Stimulated activated CD4-positive, alpha-beta T cell treated with anti-CD3 and anti-CD28 coated beads, Interleukin-1b, Interleukin-23, amount 100 ng/mL, for 24 hours (primary cell): ENCODE results near the gene ECE2.

Source experiments
- DNase-seq, 4 experiments: peaks; one replicate each; pipeline ENCODE4 v3.0.0-alpha.2; 2020; ENCODE audit warnings: low read depth in 4 of 4, low spot score in 1 of 4

Gene ECE2

DNA sequence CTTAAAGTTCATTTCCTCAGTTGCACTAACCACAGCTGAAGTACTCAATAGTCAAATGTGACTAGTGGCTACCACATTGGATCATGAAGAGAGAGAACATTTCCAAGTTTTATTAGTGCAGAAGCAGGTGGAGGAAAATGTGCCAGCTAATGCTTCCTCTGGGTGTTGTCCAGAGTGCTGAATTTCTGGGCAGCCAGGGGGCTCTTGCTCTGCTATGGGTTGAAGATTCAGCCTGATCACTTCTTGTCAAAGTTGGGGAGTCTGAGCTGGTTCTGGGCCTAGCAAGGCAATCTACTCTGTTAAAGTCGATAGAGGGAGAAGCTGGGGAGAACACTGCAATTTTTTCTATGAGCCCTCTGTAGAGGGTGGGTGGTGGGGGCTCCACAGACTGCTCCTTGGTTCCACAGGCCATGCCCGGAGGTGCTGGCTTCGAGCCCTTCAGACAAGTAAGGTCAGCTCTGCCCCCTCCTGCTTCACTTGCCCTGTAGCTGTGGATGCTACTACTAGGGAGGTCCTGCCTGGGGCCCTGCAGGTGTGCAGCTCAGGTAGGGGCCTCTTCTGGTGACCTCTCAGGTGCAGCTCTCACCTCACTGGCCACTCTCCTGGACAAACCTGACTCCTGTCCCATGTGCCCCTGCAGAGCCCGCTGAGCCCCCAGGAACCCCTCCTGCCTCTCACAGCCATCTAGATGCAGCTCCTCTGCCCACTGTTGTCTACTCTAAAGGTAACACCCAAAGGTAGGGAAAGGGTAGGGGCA lies 35.3 kb upstream of the ECE2 start:
- no peak for DNase-seq

DNA sequence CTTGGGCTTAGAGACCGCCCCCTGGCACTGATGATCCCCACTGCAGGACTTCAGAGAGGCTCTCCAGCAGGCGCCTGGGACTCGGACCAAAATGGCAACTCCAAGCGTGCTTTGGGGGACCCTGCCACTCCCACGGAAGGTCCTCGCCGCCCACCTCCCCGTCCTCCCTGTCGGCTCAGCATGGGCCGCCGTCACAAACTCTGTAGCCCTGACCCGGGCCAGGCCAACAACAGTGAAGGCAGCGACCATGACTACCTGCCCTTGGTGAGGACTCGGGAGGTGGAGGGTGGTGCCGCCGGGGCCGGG lies 34.7 kb upstream of the ECE2 start:
- no peak for DNase-seq

- no peak for DNase-seq
Measured at GRCh38 chr3:184241447-184242296, 34.1 kb upstream of the ECE2 start.

GRCh38 chr3:184242297-184242685 lies 33.5 kb upstream of the ECE2 start:
- DNase-seq = no peak

GRCh38 chr3:184248454-184249411 lies 27.1 kb upstream of the ECE2 start, which contains the start of gene ALG3:
Gene ALG3, minus strand, starts transcription at chr3:184248962. Its CDS starts 22 bp downstream, at chr3:184248940.
- DNase-seq = peak; percentile 73 to 83 (median 82)

DNA sequence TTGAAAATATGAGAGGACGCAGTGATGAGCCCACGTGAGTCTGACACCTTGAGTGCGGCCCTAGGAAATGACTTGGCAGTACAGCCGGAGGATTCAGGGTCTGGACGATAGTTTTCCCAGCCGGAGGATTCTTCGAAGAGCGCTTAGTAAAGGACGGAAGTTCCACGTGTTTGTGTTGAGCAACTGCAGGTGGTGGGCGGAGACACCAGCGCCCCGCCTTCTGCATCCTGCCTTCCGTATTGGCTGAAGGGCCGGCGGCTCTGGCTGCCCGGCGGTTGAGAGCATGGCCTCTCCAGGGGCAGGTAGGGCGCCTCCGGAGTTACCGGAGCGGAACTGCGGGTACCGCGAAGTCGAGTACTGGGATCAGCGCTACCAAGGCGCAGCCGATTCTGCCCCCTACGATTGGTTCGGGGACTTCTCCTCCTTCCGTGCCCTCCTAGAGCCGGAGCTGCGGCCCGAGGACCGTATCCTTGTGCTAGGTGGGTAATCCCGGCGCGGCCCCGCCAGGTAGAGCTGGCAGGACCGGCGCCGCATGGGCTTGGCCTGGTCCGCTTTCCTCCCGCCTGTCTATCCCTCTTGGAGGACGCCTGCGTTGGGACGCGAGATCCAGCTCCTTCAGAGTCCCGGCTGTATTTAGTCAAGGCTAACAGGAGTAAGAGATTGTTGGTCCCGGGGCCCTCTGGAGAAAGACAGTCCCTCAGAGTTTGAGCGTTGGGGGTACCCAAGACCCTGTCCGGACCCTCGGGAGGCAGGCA lies 26.2 kb upstream of the ECE2 start, which contains the start of gene EEF1AKMT4:
Gene EEF1AKMT4 (plus strand): TSS at position 261 of the 755 bp plus-strand sequence. CDS start 23 bp downstream, at position 284.
- peak; percentile 84 to 97 (median 89) for DNase-seq

GRCh38 chr3:184250167-184250828 lies 25.5 kb upstream of the ECE2 start:
- peak; percentile 77 to 91 (median 80) for DNase-seq

- no peak for DNase-seq
Measured at GRCh38 chr3:184255291-184256039, 20.4 kb upstream of the ECE2 start.

DNA sequence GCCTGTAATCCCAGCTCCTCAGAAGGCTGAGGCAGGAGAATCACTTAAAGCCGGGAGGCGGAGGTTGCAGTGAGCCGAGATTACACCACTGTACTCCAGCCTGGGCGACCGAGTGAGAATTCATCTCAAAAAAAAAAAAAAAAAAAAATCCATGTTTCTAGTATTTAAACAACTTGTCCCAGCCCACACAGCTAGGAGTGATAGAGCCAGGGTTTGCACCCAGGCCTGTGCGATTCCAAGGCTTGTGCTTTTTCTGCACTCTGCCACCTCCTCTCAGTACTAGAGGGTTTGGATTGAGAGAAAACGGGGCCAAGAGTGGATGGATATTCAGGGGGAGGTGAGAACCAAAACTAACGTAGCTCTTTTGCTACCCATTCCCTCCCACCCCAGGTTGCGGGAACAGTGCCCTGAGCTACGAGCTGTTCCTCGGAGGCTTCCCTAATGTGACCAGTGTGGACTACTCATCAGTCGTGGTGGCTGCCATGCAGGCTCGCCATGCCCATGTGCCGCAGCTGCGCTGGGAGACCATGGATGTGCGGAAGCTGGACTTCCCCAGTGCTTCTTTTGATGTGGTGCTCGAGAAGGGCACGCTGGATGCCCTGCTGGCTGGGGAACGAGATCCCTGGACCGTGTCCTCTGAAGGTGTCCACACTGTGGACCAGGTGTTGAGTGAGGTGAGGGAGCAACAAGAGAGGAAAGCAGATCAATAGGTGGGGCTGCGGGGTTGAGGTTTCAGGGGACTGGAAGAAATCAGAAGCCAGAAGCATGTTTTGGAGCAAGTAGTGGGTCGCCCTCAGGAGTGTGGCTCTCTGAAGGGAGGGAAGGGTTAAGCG lies 18.5 kb upstream of the ECE2 start:
- DNase-seq = no peak

GRCh38 chr3:184258926-184259325 lies 16.9 kb upstream of the ECE2 start:
- DNase-seq = no peak

DNA sequence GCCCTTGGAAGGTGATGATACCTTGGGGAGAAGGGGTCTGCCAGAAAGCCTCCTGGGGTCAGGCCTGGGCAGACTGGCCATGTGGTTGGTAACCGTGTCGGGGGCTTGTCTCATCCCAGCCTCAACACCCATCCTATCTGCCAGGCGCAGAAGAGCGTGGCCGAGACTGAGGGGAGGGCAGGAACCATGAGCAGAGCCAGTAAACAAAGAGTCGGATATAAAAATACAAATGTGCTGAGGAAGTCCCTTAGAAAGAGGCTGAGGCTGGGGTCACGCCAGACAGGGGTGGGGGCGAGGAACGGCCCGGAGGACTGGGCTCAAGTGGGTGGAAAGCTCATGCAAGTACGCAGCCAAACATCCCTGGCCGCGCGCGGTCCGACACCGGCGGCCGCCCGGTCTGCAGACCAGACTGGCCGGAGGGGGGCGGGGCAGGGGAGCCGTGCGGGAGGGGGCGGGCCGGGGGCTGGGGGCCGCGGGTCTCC lies 16.4 kb upstream of the ECE2 start:
- no peak for DNase-seq

- DNase-seq = no peak
Measured at GRCh38 chr3:184259878-184260723, 15.7 kb upstream of the ECE2 start.

DNA sequence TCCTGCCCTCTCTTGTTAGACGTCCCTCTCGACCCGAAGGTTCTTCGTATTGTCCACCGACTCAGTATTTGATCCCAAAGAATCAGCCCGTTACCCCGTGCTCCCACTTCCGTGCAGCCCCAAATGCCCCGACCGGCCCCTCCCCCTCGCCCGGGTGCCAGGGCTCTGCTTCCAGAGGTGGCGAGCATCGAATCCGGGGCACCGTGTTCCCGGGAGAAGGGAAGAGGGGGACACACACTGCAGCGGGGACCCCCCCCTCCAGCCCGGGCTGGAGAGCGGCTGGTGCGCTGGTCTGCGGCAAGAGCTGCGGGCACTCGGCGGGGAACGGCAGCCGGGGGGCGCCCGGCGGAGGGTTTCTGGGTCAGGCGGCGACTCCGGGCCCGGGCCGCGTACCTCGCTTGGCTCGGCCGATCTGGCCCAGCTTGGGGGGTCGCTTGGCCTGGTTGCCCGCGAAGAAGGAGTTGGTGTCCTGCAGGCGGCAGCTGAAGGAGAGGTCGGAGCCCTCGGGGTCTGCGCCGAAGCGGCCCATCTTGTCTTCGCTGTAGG lies 15.0 kb upstream of the ECE2 start:
- DNase-seq = no peak

GRCh38 chr3:184261270-184261853 lies 14.5 kb upstream of the ECE2 start, which contains the start of gene CAMK2N2:
Gene CAMK2N2, minus strand, starts transcription at chr3:184261553. Its CDS starts 268 bp downstream, at chr3:184261285.
- peak in 1 of 4 experiments; percentile 62 for DNase-seq

DNA sequence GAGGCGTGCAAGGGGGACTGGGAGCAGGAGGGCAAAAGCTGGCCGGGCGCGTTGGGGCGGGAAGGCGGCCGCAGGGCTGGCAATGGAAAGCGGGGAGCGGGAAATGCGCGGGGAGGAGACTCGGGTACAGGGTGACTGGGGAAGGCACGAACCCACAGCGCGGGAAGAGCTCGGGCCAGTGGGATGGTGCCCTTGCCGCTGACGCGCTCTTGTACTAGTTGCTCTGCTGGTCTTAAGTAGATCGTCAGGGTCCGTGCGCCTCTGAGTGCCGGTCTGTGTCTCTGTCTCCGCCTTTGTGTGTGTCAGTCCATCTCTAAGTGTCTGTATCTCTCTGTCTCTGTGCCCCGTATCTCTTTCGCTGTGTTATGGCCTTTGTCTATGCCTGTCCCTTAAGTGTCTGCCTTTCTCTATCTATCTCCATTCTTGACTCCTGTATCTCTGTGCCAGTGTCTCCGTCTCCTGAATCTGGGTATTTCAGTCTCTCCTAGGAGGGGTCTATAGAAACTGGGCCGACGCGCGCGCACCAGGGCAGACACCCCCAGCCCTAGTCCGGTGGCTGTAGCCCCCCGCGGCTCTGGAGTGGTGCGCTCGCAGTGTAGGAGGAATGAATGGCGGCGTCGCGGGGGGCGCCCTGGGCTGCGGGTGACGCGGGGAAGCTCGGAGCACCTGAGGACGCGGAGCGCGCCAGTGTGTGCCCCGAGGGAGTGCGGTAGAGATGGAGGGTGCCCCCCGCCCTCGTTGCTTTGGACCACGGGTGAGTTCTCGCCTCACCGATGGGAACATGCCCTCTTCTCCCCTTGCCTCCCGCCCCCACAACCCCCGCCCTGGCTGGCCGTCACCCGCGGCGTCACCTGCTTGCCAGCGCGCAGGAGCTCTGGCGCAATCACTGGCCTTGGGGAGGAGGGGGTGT lies 13.7 kb upstream of the ECE2 start:
- DNase-seq = no peak
